GM23338 (cell line): ENCODE data around the gene OSGIN1. TPM values are rescaled to one million over a fixed set of nuclear protein-coding genes. Genes with fewer than 3 reads are reported as not detected.

Experiments used
- ATAC-seq: fragments of 200-7000 bp; cut with Tn5 transposase; 3 replicates; pipeline ENCODE4 v1.9.1; 2020
- DNase-seq: peaks from one replicate; pipeline ENCODE4 v3.0.0-alpha.2; 2015; ENCODE audit warnings: low spot score
- H2AFZ ChIP-seq: fragments of 200-600 bp; sonication (generic); 2 replicates; pipeline ENCODE4 v1.8.0; 2016; ENCODE audit warnings: antibody characterized with exemption, mild to moderate bottlenecking, moderate library complexity
- H3F3A ChIP-seq: fragments of 200-600 bp; sonication (generic); replicated peaks from 2 replicates; pipeline ENCODE4 v1.8.0; 2017; ENCODE audit warnings: antibody characterized with exemption, mixed run types, low read depth
- H3K27ac ChIP-seq: fragments of 200-600 bp; sonication (generic); 2 replicates; pipeline ENCODE4 v1.6.1; 2016; ENCODE audit warnings: low read depth
- H3K27me3 ChIP-seq: fragments of 200-600 bp; sonication (generic); 2 replicates; pipeline ENCODE4 v1.8.0; 2016; ENCODE audit warnings: mild to moderate bottlenecking, mixed run types, moderate library complexity; ENCODE audit not compliant: insufficient read depth
- H3K36me3 ChIP-seq: fragments of 200-600 bp; sonication (generic); 2 replicates; pipeline ENCODE4 v1.8.0; 2016; ENCODE audit warnings: mild to moderate bottlenecking; ENCODE audit not compliant: insufficient read depth
- H3K4me1 ChIP-seq: fragments of 200-600 bp; sonication (generic); 2 replicates; pipeline ENCODE4 v1.8.0; 2016; ENCODE audit warnings: mild to moderate bottlenecking, moderate library complexity; ENCODE audit not compliant: insufficient read depth
- H3K4me2 ChIP-seq: fragments of 200-600 bp; sonication (generic); 2 replicates; pipeline ENCODE4 v1.7.1; 2017; ENCODE audit warnings: mixed run types
- H3K4me3 ChIP-seq: fragments of 200-600 bp; sonication (generic); 2 replicates; pipeline ENCODE4 v1.6.1; 2016; ENCODE audit warnings: mixed run types
- H3K79me2 ChIP-seq: fragments of 200-600 bp; sonication (generic); replicated peaks from 2 replicates; pipeline ENCODE4 v1.8.0; 2017; ENCODE audit warnings: mild to moderate bottlenecking; ENCODE audit not compliant: insufficient read depth
- H3K9me2 ChIP-seq: fragments of 200-600 bp; sonication (generic); 2 replicates; pipeline ENCODE4 v1.8.0; 2017; ENCODE audit not compliant: insufficient read depth
- H4K20me1 ChIP-seq: fragments of 200-600 bp; sonication (generic); replicated peaks from 2 replicates; pipeline ENCODE4 v1.8.0; 2017; ENCODE audit warnings: mild to moderate bottlenecking; ENCODE audit not compliant: insufficient read depth
- H3K27ac Mint-ChIP-seq: 2 replicates; pipeline ENCODE4 v1.8.0; 2020; ENCODE audit warnings: inconsistent platforms, mild to moderate bottlenecking, moderate library complexity, mixed read lengths
- H3K27me3 Mint-ChIP-seq: 3 replicates; pipeline ENCODE4 v1.8.0; 2022; ENCODE audit warnings: low read depth, mild to moderate bottlenecking, moderate library complexity, mixed read lengths, inconsistent platforms; ENCODE audit not compliant: insufficient read depth, poor library complexity
- H3K36me3 Mint-ChIP-seq: 3 replicates; pipeline ENCODE4 v1.8.0; 2021; ENCODE audit warnings: low read depth, mild to moderate bottlenecking, inconsistent platforms, moderate library complexity, mixed read lengths
- H3K4me1 Mint-ChIP-seq: 3 replicates; pipeline ENCODE4 v1.8.0; 2020; ENCODE audit warnings: mild to moderate bottlenecking, inconsistent platforms, mixed read lengths
- H3K4me3 Mint-ChIP-seq: 3 replicates; pipeline ENCODE4 v1.8.0; 2021; ENCODE audit warnings: moderate library complexity, mild to moderate bottlenecking, inconsistent platforms, mixed read lengths
- H3K9me3 Mint-ChIP-seq: 3 replicates; pipeline ENCODE4 v1.8.0; 2020; ENCODE audit warnings: moderate library complexity, mild to moderate bottlenecking, inconsistent platforms, mixed read lengths
- CREB1 ChIP-seq: fragments of 250-450 bp; sonication (Bioruptor Pico); IDR thresholded peaks from 2 replicates; pipeline ENCODE4 v1.5.0; 2020; ENCODE audit warnings: low read depth, mild to moderate bottlenecking, moderate library complexity
- EZH2 ChIP-seq: fragments of 200-600 bp; sonication (generic); IDR thresholded peaks from one replicate; pipeline ENCODE4 v1.8.0; 2017; ENCODE audit warnings: antibody characterized with exemption, mild to moderate bottlenecking, low read depth; ENCODE audit not compliant: unreplicated experiment
- JUNB ChIP-seq: IDR thresholded peaks from one replicate; pipeline ENCODE4 v1.6.1; 2016; ENCODE audit warnings: antibody characterized with exemption; ENCODE audit not compliant: unreplicated experiment
- NANOG ChIP-seq: IDR thresholded peaks from 2 replicates; pipeline ENCODE4 v1.6.1; 2016; ENCODE audit warnings: antibody characterized with exemption, borderline replicate concordance
- POLR2AphosphoS5 ChIP-seq: IDR thresholded peaks from 2 replicates; pipeline ENCODE4 v1.6.1; 2016; ENCODE audit warnings: antibody characterized with exemption, low read depth
- STAT1 ChIP-seq: IDR thresholded peaks from one replicate; pipeline ENCODE4 v1.6.1; 2016; ENCODE audit warnings: antibody characterized with exemption; ENCODE audit not compliant: unreplicated experiment
- polyA plus RNA-seq: library from polyadenylated mRNA; unstranded; fragments of >200 nt; fragmentation: Nextera tagmentation; extraction: Ambion mirVana; gene quantifications from 2 replicates; pipeline ENCODE4 v1.2.1, GENCODE V29; 2016
- total RNA-seq: library from RNA; depleted of rRNA; stranded (reverse); fragments of >200 nt; shearing (Covaris generic); gene quantifications from 2 replicates; pipeline ENCODE4 v1.2.3, GENCODE V29; 2014
- TF ChIP-seq, protein P1 (sequence below): IDR thresholded peaks from 2 replicates; pipeline ENCODE4 v1.6.1; 2016; ENCODE audit warnings: antibody characterized with exemption
- TF ChIP-seq, protein P2 (sequence below), 2 experiments: fragments of 200-600 bp in 1 of 2; sonication (generic) in 1 of 2; conservative IDR thresholded peaks; 2 replicates each; pipeline versions ENCODE4 v1.5.1 to v1.6.1; 2016 to 2017; ENCODE audit warnings: antibody characterized with exemption in 2 of 2, low read depth in 2 of 2, mild to moderate bottlenecking in 2 of 2, moderate library complexity in 1 of 2
- TF ChIP-seq, protein P3 (sequence below): fragments of 250-450 bp; sonication (Bioruptor Pico); IDR thresholded peaks from 2 replicates; pipeline ENCODE4 v1.5.0; 2020; ENCODE audit warnings: mild to moderate bottlenecking, moderate library complexity

OSGIN1 gene
- total and polyA plus RNA-seq, 2 experiments from 2014 or later, result 0.32 to 1.6 TPM

DNA sequence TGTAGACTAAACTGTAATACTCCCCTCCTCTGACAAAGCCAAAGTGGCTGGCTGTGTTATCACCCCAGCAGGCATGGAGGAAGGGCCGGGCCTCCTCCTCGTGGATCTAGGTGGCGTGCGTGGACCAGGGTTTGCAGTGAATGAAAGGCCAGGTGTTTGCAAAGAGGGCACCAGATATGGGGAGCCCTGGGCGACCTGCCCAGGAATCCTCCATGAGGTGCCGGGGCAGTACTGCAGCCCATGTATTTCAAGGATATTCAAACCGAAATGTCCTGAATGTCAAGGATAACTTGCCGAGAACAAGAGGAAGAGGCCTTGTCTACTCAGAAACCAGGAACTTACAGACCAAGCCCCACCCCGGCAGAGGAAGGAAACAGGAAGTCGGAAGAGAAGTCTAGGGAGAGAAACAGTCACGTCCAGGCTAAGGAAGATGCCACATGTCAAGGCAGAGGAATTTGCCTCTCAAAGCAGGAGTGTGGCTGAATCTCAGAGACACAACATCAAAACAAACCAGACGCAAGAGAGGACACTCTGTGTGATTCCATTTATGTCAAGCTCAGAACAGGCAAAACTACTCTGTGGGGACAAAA lies 13.7 kb upstream of the OSGIN1 start:
- H3K27me3 ChIP-seq, result no peaks in the 10 kb centered on the region
- Mint-ChIP-seq H3K36me3 (no peaks in the 10 kb centered on the region; the same call in 2 of the 3 replicates), H3K27ac (no peak overlapping the region), H3K27me3 (peaks cover 24% of the 10 kb centered on the region), H3K4me3 (no peak overlapping the region), H3K9me3 (no peaks in the 10 kb centered on the region), H3K4me1 (peaks cover 12% of the 10 kb centered on the region)
- no peaks in the 10 kb centered on the region; the same call in 1 of the 2 replicates for H4K20me1 ChIP-seq
- H3K27ac ChIP-seq, result no peak overlapping the region
- H3K36me3 ChIP-seq, result no peaks in the 10 kb centered on the region
- no peaks in the 10 kb centered on the region for H3F3A ChIP-seq
- no peak overlapping the region for H2AFZ ChIP-seq
- no peak overlapping the region for H3K4me3 ChIP-seq
- no peaks in the 10 kb centered on the region for H3K79me2 ChIP-seq
- no peak overlapping the region for H3K4me2 ChIP-seq
- H3K4me1 ChIP-seq, result no peaks in the 10 kb centered on the region
- H3K9me2 ChIP-seq, result no peaks in the 10 kb centered on the region
- no peak for TF ChIP-seq JUNB
- TF ChIP-seq POLR2AphosphoS5, result no peak
- TF ChIP-seq CREB1 (CRISPR knock-in tag), result no peak
- no peak for TF ChIP-seq EZH2
- TF ChIP-seq NANOG, result no peak
- TF ChIP-seq STAT1, result no peak
- TF ChIP-seq, protein P1, sequence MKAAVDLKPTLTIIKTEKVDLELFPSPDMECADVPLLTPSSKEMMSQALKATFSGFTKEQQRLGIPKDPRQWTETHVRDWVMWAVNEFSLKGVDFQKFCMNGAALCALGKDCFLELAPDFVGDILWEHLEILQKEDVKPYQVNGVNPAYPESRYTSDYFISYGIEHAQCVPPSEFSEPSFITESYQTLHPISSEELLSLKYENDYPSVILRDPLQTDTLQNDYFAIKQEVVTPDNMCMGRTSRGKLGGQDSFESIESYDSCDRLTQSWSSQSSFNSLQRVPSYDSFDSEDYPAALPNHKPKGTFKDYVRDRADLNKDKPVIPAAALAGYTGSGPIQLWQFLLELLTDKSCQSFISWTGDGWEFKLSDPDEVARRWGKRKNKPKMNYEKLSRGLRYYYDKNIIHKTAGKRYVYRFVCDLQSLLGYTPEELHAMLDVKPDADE, result no peak
- TF ChIP-seq, protein P2, sequence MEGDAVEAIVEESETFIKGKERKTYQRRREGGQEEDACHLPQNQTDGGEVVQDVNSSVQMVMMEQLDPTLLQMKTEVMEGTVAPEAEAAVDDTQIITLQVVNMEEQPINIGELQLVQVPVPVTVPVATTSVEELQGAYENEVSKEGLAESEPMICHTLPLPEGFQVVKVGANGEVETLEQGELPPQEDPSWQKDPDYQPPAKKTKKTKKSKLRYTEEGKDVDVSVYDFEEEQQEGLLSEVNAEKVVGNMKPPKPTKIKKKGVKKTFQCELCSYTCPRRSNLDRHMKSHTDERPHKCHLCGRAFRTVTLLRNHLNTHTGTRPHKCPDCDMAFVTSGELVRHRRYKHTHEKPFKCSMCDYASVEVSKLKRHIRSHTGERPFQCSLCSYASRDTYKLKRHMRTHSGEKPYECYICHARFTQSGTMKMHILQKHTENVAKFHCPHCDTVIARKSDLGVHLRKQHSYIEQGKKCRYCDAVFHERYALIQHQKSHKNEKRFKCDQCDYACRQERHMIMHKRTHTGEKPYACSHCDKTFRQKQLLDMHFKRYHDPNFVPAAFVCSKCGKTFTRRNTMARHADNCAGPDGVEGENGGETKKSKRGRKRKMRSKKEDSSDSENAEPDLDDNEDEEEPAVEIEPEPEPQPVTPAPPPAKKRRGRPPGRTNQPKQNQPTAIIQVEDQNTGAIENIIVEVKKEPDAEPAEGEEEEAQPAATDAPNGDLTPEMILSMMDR (conservative IDR thresholded peaks at IDR 0.05; ENCODE audit: low read depth in 2 of 2), result no peak
- ATAC-seq, result peak; percentile 12; the same call in 2 of the 3 replicates
- no peak for DNase-seq

DNA sequence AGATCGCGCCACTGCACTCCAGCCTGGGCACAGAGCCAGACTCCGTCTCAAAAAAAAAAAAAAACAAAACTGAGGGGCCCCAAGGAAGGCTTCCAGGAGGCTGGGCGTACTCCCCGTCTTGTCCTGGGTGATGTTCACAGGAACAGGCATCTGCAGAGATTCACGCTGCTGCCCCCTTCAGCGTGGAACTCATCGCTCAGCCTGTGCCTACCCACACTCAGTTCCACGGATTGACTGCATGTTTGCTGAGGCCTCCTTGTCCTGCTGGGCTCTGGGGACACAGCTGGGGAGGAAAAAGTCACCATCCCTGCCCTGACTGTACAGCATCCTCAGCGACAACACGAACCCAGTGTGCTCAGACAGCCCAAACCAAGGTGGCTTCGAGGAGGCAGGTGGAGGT lies 12.9 kb upstream of the OSGIN1 start:
- peak; percentile 15; the same call in 2 of the 3 replicates for ATAC-seq
- no peaks in the 10 kb centered on the region for H3K9me2 ChIP-seq
- no peak overlapping the region for H3K27ac Mint-ChIP-seq

More for the DNA sequence above, 12.9 kb upstream of the OSGIN1 start:
- DNase-seq, result no peak
- no peaks in the 10 kb centered on the region for H3K79me2 ChIP-seq
- no peaks in the 10 kb centered on the region for H3F3A ChIP-seq
- H3K36me3 ChIP-seq, result no peaks in the 10 kb centered on the region
- no peaks in the 10 kb centered on the region for H3K9me3 Mint-ChIP-seq
- H2AFZ ChIP-seq, result no peak overlapping the region
- H3K4me1 ChIP-seq, result no peaks in the 10 kb centered on the region
- no peaks in the 10 kb centered on the region for H3K27me3 ChIP-seq
- H4K20me1 ChIP-seq, result no peaks in the 10 kb centered on the region; the same call in 1 of the 2 replicates
- TF ChIP-seq, protein P3, sequence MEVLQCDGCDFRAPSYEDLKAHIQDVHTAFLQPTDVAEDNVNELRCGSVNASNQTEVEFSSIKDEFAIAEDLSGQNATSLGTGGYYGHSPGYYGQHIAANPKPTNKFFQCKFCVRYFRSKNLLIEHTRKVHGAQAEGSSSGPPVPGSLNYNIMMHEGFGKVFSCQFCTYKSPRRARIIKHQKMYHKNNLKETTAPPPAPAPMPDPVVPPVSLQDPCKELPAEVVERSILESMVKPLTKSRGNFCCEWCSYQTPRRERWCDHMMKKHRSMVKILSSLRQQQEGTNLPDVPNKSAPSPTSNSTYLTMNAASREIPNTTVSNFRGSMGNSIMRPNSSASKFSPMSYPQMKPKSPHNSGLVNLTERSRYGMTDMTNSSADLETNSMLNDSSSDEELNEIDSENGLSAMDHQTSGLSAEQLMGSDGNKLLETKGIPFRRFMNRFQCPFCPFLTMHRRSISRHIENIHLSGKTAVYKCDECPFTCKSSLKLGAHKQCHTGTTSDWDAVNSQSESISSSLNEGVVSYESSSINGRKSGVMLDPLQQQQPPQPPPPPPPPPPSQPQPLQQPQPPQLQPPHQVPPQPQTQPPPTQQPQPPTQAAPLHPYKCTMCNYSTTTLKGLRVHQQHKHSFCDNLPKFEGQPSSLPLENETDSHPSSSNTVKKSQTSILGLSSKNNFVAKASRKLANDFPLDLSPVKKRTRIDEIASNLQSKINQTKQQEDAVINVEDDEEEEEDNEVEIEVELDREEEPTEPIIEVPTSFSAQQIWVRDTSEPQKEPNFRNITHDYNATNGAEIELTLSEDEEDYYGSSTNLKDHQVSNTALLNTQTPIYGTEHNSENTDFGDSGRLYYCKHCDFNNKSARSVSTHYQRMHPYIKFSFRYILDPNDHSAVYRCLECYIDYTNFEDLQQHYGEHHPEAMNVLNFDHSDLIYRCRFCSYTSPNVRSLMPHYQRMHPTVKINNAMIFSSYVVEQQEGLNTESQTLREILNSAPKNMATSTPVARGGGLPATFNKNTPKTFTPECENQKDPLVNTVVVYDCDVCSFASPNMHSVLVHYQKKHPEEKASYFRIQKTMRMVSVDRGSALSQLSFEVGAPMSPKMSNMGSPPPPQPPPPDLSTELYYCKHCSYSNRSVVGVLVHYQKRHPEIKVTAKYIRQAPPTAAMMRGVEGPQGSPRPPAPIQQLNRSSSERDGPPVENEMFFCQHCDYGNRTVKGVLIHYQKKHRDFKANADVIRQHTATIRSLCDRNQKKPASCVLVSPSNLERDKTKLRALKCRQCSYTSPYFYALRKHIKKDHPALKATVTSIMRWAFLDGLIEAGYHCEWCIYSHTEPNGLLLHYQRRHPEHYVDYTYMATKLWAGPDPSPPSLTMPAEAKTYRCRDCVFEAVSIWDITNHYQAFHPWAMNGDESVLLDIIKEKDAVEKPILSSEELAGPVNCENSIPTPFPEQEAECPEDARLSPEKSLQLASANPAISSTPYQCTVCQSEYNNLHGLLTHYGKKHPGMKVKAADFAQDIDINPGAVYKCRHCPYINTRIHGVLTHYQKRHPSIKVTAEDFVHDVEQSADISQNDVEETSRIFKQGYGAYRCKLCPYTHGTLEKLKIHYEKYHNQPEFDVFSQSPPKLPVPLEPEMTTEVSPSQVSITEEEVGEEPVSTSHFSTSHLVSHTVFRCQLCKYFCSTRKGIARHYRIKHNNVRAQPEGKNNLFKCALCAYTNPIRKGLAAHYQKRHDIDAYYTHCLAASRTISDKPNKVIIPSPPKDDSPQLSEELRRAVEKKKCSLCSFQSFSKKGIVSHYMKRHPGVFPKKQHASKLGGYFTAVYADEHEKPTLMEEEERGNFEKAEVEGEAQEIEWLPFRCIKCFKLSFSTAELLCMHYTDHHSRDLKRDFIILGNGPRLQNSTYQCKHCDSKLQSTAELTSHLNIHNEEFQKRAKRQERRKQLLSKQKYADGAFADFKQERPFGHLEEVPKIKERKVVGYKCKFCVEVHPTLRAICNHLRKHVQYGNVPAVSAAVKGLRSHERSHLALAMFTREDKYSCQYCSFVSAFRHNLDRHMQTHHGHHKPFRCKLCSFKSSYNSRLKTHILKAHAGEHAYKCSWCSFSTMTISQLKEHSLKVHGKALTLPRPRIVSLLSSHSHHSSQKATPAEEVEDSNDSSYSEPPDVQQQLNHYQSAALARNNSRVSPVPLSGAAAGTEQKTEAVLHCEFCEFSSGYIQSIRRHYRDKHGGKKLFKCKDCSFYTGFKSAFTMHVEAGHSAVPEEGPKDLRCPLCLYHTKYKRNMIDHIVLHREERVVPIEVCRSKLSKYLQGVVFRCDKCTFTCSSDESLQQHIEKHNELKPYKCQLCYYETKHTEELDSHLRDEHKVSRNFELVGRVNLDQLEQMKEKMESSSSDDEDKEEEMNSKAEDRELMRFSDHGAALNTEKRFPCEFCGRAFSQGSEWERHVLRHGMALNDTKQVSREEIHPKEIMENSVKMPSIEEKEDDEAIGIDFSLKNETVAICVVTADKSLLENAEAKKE (CRISPR knock-in tag), result no peak
- TF ChIP-seq, protein P2 (conservative IDR thresholded peaks at IDR 0.05; ENCODE audit: low read depth in 2 of 2), result peak in 1 of 2 experiments; percentile 23; a peak in 1 of 4 replicates
- H3K27me3 Mint-ChIP-seq, result peaks cover 24% of the 10 kb centered on the region
- H3K4me3 ChIP-seq, result no peak overlapping the region
- H3K4me2 ChIP-seq, result no peak overlapping the region
- no peak overlapping the region for H3K4me3 Mint-ChIP-seq
- no peaks in the 10 kb centered on the region; the same call in 2 of the 3 replicates for H3K36me3 Mint-ChIP-seq
- no peak overlapping the region for H3K27ac ChIP-seq
- H3K4me1 Mint-ChIP-seq, result peaks cover 12% of the 10 kb centered on the region
